Right lobe of liver (tissue), 4 donors: ENCODE data around the gene ALDH4A1.

Experiments
- POLR2A ChIP-seq: fragments of 450-650 bp; IDR thresholded peaks from one replicate; pipeline ENCODE4 v1.6.1; 2017; ENCODE audit warnings: antibody characterized with exemption, mild to moderate bottlenecking
- TF ChIP-seq, protein P1 (sequence below), 4 donors: fragments of 200-600 bp in 3 of 4; fragments of 450-650 bp in 1 of 4; IDR thresholded peaks; one replicate each; pipeline versions ENCODE4 v1.5.1 to v1.8.0; 2016 to 2022; ENCODE audit warnings: antibody characterized with exemption in 4 of 4, mild to moderate bottlenecking in 2 of 4
- donor health status: DM: no; HTN: no; CAD: no.
- donor health status: DM: no; HTN: no; CAD: no.
- donor health status: DM: no; HTN: yes; CAD: no.

DNA sequence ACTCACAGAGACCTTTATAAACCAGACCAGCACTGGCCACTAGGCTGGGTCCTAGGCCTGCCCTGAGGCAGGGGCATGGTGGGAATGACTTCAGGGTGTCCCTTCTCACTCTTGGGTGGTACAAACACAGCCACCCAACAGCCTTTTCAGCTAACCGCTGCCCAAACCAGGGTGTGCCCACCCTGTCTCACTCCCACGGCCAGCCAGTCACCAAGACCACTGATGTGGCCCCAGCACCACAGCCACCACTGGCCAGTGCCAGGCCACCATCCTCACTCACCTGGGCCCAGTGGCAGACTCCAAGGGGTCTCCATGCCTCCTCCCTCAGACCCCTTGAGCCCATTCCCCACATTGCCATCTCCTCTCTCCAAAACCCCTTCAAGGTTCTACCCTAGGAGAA, 70.7 kb downstream of the ALDH4A1 start:
- TF ChIP-seq POLR2A = no peak
- TF ChIP-seq, protein P1, sequence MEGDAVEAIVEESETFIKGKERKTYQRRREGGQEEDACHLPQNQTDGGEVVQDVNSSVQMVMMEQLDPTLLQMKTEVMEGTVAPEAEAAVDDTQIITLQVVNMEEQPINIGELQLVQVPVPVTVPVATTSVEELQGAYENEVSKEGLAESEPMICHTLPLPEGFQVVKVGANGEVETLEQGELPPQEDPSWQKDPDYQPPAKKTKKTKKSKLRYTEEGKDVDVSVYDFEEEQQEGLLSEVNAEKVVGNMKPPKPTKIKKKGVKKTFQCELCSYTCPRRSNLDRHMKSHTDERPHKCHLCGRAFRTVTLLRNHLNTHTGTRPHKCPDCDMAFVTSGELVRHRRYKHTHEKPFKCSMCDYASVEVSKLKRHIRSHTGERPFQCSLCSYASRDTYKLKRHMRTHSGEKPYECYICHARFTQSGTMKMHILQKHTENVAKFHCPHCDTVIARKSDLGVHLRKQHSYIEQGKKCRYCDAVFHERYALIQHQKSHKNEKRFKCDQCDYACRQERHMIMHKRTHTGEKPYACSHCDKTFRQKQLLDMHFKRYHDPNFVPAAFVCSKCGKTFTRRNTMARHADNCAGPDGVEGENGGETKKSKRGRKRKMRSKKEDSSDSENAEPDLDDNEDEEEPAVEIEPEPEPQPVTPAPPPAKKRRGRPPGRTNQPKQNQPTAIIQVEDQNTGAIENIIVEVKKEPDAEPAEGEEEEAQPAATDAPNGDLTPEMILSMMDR (IDR thresholded peaks at IDR 0.05) = no peak
